H1 (cell line): Measurements from ENCODE around the gene CACNG6.

Source experiments
- ATF2 ChIP-seq: IDR thresholded peaks from 2 replicates; pipeline ENCODE4 v1.6.1; 2012; ENCODE audit warnings: low read length, inconsistent platforms
- HDAC2 ChIP-seq, 2 experiments: fragments of 300-600 bp in 1 of 2; sonication (generic) in 1 of 2; IDR thresholded peaks; 2 replicates each; pipeline ENCODE4 v1.6.1; 2011 to 2012; ENCODE audit warnings: low read depth in 2 of 2, low read length in 2 of 2, mild to moderate bottlenecking in 2 of 2, moderate library complexity in 2 of 2, borderline replicate concordance in 1 of 2, inconsistent platforms in 1 of 2
- JUN ChIP-seq: IDR thresholded peaks from 2 replicates; pipeline ENCODE4 v1.6.1; 2011; ENCODE audit warnings: low read depth, mild to moderate bottlenecking, improper control_type of control experiment, low read length
- POLR2AphosphoS5 ChIP-seq: IDR thresholded peaks from 2 replicates; pipeline ENCODE4 v1.6.1; 2011; ENCODE audit warnings: low read depth, low read length
- TF ChIP-seq, protein P1 (sequence below), 3 experiments: IDR thresholded peaks; 1 replicate in 2 of 3; 2 replicates in 1 of 3; pipeline versions ENCODE4 v1.5.1 to v1.6.1; 2011; ENCODE audit warnings: low read length in 3 of 3, mild to moderate bottlenecking in 3 of 3, inconsistent platforms in 2 of 3, low read depth in 1 of 3, moderate library complexity in 1 of 3; ENCODE audit not compliant: insufficient read depth in 1 of 3; ENCODE audit errors: control extremely low read depth in 1 of 3

DNA sequence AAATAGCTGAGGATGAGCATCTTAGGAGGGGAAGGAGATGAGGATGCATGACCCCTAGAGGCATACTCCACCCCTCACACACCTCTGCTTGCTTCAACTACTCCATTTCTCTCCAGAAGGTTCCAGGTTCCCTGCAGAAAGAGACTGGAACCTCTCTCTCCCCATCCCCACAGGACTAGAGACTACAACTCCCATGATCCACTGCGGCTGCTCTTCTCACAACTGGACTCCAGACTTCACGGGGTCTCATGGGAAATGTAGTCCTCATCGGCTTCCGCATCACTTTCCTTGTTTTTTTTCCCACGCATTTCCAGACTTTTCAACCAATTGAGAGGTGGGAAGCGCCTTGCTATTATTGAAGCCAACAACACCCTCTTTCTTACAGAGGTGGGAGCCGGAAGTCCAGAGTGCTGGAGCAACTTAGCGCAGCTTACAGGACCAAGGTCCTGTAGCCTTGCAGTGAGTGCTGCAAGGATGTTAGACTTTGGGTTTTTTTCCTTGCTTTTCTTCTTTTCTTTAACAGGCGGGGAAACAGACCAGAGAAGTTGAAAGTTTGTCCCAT is 13.9 kb upstream of the CACNG6 start:
- TF ChIP-seq, protein P1, sequence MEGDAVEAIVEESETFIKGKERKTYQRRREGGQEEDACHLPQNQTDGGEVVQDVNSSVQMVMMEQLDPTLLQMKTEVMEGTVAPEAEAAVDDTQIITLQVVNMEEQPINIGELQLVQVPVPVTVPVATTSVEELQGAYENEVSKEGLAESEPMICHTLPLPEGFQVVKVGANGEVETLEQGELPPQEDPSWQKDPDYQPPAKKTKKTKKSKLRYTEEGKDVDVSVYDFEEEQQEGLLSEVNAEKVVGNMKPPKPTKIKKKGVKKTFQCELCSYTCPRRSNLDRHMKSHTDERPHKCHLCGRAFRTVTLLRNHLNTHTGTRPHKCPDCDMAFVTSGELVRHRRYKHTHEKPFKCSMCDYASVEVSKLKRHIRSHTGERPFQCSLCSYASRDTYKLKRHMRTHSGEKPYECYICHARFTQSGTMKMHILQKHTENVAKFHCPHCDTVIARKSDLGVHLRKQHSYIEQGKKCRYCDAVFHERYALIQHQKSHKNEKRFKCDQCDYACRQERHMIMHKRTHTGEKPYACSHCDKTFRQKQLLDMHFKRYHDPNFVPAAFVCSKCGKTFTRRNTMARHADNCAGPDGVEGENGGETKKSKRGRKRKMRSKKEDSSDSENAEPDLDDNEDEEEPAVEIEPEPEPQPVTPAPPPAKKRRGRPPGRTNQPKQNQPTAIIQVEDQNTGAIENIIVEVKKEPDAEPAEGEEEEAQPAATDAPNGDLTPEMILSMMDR (IDR thresholded peaks at IDR 0.05; ENCODE audit: control extremely low read depth in 1 of 3, insufficient read depth in 1 of 3, low read depth in 1 of 3, low read length in 3 of 3) = no peak
- TF ChIP-seq POLR2AphosphoS5 (no peak), ATF2 (no peak), JUN (no peak), HDAC2 (IDR thresholded peaks at IDR 0.05; ENCODE audit: borderline replicate concordance in 1 of 2, low read depth in 2 of 2, low read length in 2 of 2) (no peak)
